Fibroblast of skin of scalp (primary cell): ENCODE data around the gene SYPL1. TPM values are rescaled to one million over a fixed set of nuclear protein-coding genes. Genes with fewer than 3 reads are reported as not detected.
"Not testable (repeated sequence)": the region's sequence is repeated elsewhere in the genome, so short reads cannot be mapped to it uniquely, and the experiment has no call there.

Experiments
- DNase-seq: peaks from one replicate; pipeline ENCODE4 v3.0.0-alpha.2; 2013
- polyA plus RNA-seq, 2 experiments: library from polyadenylated mRNA; unstranded; fragments of 120-200 nt; gene quantifications; one replicate each; pipeline ENCODE4 v1.2.1, GENCODE V29; 2013; ENCODE audit not compliant: insufficient read length in 2 of 2

Gene SYPL1
- polyA plus RNA-seq (2013, experiment 1 of 2; ENCODE audit: insufficient read length), result 52.9 TPM
- 57.8 TPM for polyA plus RNA-seq (2013, experiment 2 of 2; ENCODE audit: insufficient read length)

DNA sequence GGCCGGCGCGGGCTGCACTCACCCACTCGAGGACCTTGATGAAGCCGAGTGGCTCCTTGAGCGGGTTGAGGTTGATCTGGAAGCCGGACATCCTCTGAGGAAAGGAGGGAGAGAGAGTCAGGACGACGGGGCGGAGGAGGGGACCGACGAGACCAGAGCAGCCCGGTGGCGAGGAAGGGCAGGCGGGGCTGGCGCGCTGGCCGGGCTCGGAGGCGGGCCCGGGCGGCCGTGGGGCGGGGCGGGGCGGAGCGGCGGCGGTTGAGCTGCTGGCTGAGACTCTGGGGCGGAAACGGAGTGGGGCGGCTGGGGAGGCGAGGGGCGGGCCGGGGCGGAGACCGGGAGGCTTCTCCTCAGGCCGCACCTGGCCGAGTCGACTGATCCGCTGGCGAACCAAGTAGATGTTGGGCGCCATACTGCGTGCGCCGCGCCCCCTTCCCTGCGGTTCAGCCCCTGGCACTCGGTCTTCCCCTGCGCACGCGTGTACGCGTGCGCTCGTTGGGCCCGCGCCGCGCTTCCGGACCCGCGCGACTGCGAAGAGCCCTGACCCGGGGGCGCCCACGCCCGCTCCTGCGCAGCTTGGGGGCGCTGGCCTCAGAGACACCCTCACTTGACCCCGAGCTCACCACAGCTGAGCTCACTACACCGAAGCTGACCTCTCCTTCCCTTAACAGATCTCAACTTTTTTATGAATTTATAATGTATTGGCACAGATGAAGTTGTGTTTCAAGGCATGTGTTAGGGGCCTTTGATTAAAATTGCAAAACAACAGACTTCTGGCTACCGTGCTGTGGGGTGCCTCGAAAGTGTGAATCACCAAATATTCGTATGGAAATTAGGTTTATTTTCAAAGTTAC is at the start of gene SYPL1:
SYPL1 (minus strand) TSS at position 195 of the 854 bp plus-strand sequence; CDS start at position 91, 104 bp downstream.
- DNase-seq, result peak; percentile 91

DNA sequence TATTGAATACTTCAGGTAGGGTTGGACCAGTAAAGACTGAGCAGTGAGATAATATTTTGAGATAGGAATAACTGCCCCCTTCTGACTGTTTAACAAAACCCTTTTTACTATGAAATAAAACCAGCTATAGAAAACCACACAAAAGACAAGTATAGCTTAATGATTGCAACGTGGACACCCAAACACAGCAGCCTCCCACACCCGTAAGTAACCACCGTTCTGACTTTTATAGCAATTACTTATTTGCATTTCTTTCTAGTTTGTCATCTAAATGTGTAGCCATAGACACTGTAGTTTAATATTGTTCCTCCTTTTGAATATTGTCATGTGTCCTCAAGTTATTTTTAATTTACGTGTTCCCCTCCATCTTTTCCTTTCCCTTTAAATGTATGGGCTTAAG is 42.9 kb upstream of the SYPL1 start:
- DNase-seq, result no peak

DNA sequence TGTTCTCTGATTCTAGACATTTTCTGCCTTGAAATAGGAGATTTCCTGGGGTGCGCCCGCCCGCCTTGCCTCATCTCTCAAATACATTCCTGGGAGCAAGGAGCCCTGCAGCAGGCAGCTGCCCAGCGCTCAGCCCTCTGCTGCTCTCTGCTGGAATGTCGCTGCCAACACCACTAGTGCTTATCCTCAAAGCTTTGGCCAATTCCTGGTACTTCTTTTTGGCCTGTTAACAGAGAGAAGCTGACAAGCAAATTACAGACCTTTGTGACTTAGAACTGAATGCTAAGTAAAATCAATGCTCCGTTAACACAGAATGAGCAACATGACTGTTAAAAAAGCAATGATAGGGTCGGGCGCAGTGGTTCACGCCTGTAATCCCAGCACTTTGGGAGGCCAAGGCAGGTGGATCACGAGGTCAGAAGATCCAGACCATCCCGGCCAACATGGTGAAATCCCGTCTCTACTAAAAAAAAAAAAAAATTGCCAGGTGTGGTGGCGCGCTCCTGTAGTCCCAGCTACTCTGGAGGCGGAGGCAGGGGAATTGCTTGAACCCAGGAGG is 41.9 kb upstream of the SYPL1 start:
- DNase-seq, result peak; percentile 77

DNA sequence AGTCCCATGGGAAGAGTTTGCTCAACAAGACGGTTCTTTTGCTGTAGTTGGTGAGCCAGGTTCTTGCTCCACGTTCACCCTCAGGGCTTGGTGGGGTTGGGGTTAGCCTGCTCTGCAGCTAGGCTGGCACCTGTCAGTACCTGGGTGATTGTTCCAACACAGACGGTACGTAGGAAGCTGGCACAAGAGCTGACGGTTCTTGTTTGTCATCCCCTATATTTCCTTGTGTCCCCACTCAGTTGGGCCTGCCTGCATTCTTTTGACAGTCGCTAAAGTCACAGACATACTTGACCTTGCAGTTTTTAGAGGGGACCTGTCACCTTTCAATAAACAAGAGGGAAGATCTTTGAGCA is 40.2 kb upstream of the SYPL1 start:
- no peak for DNase-seq

DNA sequence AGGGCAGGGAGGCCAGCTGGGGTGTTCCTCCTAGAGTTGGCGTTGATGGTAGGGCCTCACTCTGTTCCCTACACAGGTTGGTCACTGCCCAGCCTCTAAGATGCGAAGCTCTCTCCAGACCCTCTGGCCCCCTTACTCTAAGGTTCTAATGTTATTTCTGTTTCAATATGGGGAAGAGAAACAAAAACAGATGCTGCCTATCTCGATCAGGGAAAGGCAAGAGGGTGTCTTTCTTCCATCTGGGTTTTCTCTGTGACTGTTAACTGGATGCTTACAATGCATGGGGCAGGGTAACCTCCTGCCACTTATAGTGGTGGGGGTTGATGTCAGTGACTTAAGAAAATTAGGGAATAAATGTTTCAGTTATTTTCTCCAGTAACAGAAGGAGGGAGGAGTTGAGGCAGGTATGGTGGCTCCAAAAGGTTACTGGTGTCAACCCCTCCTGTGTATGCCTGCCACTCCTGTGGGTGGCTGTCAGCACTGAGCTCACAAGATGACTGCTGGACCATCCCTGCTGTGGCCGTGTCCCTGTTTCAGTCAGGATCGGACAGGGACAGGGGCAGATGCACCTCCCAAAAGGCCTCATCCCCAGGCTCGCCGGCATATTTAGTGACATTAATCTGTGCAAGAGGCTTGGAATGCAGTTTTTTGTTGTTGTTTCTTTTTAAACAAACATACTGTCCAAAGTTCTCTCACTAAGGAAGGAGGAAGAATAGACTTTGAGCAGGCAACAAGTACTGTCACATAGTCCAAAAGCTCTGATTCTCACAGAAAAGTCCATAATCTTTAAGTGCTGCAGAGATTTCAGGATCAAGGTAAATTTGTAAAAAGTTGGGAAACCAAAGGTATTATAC is 39.6 kb upstream of the SYPL1 start:
- DNase-seq, result no peak

DNA sequence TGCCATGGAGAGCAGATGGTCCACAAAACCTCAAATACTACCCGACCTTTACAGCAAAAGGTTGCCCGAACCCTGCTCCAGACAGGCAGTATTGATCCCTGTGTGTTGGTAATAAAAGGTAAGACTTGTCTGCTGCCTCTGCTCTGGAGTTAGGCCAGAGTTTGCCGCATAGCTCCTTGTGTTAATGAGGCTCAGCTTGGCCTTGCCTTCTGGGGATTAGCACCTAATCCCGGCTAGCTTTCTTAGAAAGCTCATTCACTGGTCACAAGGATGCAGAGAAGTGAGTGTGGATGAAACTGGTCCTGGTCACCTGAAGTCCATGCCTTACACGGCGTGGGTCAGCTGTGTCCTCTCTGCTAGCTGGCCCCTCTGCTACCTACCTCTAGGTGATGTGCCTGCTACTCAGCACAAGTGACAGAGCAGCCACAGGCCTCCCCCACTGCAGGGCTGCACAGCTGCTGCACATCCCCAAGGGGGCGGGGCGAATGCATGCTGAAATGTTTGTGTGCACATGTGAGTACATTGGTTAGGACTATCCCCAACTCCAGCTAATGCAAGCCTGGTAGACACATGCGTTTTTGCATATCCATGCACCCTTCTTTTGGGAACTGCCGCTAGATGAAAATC is 31.7 kb upstream of the SYPL1 start:
- no peak for DNase-seq

DNA sequence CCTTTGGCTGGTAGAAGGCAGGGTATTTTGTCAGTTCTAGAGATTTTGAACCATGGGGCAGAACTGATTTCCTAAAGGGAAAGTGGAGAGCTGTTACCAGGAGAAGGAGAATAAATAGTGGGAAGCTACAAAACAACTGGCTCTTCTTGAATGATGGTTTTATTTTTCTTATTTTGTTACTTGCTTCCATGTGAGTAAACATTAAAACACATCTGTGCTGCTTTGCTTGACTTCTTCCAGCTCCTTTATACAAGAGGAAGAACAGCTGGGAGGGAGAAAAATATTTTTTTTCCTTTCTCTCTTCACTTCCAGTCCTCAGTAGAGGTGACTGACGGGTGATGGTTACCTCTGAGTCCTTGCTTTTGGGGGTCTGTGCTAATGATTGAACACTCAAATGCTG is 30.0 kb upstream of the SYPL1 start:
- no peak for DNase-seq

DNA sequence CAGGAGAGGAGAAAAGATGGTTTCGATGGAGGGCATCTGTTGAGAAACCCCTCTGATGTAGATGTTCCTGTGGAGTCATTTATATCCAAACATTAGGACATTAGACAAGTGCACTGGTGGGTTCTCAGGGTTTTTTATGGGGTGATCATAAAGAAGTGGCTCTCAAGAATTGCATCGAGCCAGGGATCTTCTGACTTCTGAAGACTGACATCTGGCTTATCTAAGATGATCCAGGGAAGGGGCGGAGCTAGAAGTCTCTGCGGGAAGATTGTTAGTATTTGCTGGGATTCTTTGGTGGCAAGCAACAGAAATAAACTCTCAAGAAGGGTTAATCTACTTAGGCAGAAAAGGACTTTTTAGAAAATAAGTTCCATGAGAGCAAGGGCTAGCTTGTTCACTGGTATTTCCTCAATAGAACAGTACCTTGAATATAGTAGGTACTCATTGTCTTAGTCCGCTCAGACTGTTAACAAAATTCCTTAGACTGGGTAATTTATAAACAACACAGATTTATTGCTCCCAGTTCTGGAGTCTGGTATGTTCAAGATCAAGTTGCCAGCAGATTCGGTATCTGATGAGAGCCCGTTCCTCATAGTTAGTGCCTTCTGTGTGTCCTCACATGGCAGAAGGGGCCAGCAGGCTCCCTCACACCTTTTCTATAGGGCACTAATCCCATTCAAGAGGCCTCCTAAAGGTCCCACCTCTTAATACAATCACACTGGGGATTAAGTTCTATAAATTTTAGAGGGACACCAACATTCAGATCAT is 28.5 kb upstream of the SYPL1 start:
- no peak for DNase-seq

DNA sequence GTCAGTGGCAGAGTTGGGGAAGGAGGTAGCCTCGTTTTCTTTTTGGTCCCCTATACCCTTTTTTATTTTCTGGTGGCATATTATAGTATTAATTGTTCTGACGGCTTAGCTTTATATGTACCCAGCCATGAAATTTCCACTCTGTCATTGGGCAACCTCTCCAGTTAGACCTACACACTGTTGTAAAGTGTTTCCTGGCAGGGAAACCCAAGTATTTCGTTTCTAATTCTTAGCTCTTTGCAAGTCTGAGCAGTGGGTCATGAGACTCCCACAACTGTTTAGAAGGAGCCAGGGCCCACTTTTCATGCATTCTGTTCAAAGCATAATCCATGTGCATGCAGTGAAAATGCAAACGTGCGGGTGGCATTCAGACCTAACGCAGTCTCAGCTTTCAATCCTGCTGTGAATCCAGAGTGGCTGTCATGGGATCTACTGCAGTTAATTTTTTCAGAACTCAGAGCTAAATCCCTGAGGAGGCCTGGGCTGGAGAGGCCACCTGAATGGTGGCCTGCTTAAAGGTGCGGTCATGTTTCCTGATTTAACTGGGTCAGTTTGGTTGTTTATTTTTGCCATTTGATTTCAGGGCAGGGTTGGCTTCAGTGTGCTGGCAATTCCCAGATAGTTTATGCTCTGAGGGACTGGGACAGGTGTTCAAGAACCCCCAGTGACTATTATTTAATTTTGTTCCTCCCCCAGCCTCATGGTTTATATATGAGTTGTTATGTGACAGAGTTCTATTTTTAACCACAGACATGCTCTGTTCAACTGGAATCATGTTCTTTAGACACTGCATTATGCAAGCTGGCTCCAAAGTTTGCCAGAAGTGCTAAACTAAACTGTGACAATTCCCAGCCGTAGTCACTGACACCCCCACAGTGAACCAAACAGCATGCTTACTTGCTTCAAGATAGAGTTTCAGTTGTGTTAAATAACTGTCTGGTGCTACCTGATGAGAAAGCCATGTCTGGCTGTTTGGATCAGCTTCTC is 27.4 kb upstream of the SYPL1 start:
- peak; percentile 29 for DNase-seq

DNA sequence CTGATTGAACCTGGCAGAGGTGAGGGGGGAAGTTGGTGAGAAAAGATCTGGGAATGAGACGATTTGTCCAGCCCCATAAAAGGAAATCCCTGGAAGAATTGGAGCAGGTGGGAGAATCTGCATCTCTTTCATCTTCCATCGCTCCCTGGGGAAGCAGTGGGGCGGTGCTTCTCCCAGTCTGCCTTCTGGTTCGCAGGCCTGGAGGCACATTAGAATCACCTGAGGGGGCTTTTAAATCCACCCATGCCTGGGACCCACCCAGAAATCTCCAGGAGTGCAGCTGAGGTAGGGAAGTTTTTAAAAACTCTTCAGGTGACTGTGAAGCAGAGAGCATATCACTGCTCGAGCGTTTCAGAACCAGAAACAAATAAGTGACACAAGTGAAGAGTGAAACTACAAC is 26.7 kb upstream of the SYPL1 start:
- DNase-seq, result no peak

DNA sequence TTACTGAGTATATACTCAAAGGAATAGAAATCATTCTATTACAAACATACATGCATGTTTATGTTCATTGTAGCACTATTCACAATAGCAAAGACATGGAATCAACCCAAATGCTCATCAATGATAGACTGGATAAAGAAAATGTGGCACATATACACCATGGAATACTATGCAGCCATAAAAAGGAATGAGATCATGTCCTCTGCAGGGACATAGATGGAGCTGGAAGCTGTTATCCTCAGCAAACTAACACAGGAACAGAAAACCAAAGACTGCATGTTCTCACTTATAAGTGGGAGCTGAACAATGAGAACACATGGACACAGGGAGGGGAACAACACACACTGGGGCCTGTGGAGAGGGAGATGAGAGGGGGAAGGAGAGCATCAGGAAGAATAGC is 26.1 kb upstream of the SYPL1 start:
- DNase-seq, result not testable (repeated sequence)

DNA sequence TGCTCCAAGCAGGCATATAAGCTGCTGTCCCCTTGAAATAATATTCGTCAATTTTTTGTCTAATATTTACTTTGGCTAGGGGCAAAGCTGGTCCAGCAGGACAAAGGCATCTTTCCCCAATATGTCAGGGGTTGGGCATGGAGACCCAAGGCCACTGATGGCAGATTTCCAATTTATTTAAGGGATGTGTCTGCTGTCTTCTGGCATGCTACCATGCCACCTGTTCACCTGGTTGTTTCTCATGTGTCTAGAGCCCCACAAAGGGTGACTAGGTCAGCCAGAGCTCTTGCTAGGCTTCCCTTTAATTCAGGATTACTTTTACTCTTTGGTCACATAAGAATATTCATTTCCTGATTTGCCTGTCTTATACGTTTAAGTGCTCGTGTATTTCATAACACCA is 22.1 kb upstream of the SYPL1 start:
- DNase-seq, result no peak

DNA sequence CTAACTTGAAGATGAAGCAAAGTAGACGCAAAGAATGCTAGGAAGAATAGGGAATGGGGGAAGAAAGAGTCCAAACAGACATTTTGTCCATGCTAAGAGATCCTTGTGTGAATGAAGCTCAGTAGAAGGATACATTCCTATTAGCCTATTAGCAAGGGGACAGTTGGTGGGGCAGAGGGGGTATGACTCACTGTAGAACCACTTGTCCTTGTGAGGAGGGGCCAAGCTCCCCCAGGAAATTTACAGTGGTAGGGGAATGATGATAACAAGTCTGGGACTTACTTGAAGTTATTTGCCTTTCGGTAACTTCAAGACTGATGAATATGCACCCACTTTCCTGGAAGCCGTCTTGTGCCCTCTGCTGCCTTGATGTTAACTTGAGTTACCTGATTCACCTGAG is 17.2 kb upstream of the SYPL1 start:
- DNase-seq, result no peak

DNA sequence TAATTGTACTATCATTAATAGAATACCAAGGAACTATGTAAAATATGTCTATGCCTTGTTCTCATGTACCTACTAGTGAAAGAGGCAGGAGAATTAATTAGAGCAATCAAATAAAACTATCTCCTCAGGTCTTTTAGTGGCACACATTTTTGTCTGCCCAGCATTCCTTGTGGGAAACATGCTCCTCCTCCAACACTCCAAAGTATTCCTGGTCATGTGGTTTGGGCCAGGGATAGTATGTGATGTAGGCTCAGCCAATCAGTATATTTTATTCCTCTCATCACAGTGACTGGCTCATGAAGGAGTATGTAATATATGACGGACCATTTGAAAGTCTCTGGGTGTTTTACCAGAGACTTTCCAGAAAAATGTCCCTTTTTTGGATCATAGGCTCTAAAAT is 16.7 kb upstream of the SYPL1 start:
- DNase-seq, result peak; percentile 42

DNA sequence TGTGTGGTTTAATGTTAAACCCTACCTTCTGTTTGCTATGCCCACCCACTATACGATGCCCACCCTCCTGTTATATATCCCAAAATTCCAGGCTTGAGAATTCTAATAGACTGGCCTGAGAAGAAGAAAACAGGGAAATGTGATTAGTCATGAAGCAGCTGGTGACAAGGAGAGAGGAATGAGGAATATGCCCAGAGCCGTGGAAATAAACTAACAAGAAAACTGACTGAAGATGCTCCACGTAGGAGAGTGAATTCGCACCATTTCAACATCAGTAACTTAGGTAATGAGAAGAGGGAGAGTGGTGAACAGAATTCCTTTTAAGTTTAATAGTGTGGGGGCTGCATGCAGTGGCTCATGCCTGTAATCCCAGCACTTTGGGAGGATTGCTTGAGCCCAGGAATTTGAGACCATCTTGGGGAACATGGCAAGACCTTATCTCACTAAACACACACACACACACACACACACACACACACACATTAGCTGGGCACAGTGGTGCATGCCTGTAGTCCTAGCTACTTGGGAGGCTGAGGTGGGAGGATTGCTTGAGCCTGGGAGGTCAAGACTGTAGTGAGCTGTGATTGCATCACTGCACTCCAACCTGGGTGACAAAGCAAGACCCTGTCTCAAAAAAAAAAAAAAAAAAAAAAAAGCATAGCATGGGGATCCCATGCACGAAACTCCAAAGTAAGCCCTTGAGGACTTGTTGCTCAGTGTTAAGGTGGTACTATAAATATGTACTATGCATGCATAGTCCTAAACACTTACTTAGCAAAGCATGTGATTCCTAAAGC is 16.1 kb upstream of the SYPL1 start:
- peak; percentile 43 for DNase-seq

DNA sequence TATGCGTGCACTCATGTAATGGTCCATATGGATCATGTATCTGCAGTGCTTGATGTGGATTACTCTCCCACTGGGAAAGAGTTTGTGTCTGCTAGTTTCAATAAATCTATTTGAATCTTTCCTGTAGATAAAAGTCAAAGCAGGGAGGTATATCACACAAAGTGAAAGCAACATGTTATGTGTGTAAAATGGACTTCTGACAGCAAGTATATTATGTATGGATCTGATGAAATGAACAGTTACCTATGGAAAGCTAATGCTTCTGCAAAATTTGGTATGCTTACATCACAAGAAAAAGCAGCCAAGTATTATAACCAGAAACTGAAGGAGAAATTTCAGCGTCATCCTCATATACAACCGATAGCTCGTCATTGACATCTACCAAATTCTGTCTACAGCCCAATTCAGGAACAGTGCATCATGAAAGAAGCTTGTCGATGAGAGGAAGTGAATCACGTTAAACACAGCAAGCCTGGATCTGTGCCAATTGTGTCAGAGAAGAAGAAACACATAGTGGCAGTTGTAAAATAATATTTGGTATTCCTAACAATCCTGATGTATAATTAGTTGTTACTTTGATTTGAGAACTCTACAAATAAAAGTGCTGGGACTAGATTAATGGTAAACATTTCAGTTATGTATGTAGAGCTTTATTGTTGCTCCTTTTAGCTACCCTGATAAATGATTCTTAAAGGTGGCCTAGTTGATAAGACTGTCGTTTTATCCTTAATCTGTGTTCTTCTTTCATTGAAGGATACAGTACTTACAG is 14.2 kb upstream of the SYPL1 start:
- DNase-seq, result peak; percentile 78

DNA sequence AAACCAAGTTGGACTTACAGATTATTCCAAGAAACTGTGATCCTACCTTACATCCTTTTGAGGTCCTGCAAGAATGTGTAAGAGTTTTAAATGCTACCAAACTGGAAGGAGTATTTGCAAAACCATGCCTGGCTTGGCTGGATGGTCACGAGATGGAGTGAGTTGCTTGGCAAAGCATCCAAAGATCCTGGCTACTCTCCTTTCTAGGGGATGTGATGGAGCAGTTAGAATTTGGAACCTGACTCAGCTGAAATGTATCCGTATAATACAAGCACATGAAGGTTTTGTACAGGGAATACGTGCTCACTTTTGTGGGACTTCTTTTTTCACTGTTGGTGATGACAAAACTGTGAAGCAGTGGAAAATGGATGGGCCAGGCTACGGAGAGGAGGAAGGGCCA is 13.3 kb upstream of the SYPL1 start:
- DNase-seq, result no peak

DNA sequence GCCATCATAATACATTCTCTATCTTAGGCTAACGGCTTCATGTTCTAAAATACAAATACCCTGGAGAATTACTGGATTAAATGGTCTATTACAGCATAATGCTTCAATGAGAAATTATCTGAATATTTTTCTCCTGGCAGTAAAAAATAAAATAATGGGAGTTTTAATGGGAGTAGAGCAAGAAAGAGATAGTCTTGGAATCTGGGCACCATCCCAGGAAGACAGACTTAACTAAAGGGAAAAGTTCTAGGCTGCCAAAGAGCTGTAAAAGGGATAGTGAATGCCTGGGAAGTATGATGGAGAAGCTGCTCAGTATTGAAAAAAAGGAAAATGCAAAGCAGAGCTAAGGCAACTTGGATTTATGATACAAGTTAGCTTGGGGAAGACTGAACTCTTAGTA is 12.1 kb upstream of the SYPL1 start:
- DNase-seq, result no peak

DNA sequence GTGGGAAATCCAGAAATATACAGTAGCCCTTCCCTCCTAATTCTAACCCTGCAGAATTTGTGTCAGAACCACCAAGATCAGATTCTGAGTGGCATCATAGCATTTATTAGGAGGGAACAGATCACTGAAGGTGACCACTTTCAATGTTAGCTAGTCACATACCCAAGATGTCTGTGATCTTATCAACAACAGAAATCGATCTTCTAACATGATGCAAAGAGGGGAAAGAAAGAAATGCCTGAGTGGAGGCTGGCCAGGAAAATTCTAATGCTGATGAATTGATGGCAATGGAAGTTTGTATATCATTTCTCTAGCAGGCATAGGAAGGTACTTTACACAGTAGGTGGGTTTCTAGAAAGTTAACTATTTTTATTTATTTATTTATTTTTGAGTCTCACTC is 10.6 kb upstream of the SYPL1 start:
- no peak for DNase-seq
